ENCODE results near the gene IPCEF1. TPM values are rescaled to one million over a fixed set of nuclear protein-coding genes. Genes with fewer than 3 reads are reported as not detected.
A peak's percentile ranks its signal among the peaks of the same experiment; 100 is the strongest.
"Not testable (repeated sequence)": the region's sequence is repeated elsewhere in the genome, so short reads cannot be mapped to it uniquely, and the experiment has no call there.

The IPCEF1 gene
- total RNA-seq, 1 experiment from 2014 or later, result 0.11 TPM

DNA sequence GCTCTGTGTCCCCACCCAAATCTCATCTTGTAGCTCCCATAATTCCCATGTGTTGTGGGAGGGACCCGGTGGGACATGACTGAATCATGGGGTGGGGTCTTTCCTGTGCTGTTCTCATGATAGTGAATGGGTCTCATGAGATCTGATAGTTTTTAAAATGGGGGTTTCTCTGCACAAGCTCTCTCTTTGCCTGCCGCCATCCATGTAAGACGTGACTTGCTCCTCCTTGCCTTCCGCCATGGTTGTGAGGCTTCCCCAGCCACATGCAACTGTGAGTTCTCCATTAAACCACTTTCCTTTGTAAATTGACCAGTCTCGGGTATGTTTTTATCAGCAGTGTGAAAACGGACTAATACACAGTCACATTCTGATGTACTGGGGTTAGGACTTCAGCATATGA is 49.5 kb downstream of the IPCEF1 start:
- H3K9me3 ChIP-seq (replicated peaks); DNase-seq (ENCODE audit: low read depth in 1 of 2, low spot score in 2 of 2); H3K36me3 ChIP-seq; H3K4me3 ChIP-seq; H3K27ac ChIP-seq; H3K27me3 ChIP-seq (replicated peaks): not testable (repeated sequence)
- H3K4me1 ChIP-seq (replicated peaks), result peaks cover 14% of the 10 kb centered on the region

DNA sequence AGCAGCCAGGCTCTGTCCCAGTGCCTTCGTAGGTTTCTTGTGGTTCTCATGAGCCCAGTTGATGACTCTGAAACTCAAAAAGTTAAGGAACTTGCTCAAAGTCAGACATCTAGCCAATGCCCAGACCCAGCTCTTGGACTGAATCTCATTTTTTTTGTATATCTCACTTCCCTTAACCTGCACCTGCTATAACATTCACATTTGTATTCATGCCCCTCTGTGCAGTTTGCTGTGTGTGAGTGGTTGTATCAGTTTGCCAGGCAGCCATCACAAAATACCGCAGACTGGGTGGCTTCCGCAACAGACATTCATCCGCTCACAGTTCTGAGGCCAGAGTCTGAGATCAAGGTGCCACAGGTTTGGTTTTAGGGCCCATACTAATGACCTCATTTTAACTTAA is 49.9 kb downstream of the IPCEF1 start:
- Histone ChIP-seq H3K27ac (no peak overlapping the region), H3K36me3 (no peaks in the 10 kb centered on the region), H3K27me3 (replicated peaks) (no peaks in the 10 kb centered on the region; the same call in 1 of the 2 replicates), H3K4me3 (no peak overlapping the region), H3K4me1 (replicated peaks) (peaks cover 19% of the 10 kb centered on the region), H3K9me3 (replicated peaks) (no peaks in the 10 kb centered on the region; the same call in 1 of the 2 replicates)
- DNase-seq (ENCODE audit: low read depth in 1 of 2, low spot score in 2 of 2), result no peak

DNA sequence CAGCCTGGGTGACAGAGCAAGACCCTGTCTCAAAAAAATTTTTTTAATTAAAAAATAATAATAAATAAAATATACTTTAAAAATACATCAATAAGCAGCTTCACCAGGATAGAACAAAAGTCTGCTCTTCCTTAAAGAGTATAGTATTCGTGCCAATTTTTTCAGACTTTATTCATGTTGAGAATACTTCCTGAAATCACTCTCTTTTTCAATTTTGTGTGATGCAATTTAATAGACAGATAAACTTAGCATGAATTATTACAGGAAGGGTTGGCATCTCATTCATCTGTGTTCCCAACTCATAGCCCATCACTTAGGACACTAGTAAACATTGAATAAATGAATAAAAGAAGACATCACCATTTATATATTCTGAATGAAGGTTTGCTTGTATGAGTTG is 52.4 kb downstream of the IPCEF1 start:
- no peak overlapping the region for H3K27ac ChIP-seq
- H3K4me3 ChIP-seq, result no peak overlapping the region
- no peak for DNase-seq (ENCODE audit: low read depth in 1 of 2, low spot score in 2 of 2)
- peaks cover 30% of the 10 kb centered on the region for H3K4me1 ChIP-seq (replicated peaks)
- H3K36me3 ChIP-seq, result no peaks in the 10 kb centered on the region
- no peaks in the 10 kb centered on the region for H3K27me3 ChIP-seq (replicated peaks)
- no peaks in the 10 kb centered on the region for H3K9me3 ChIP-seq (replicated peaks)

GRCh38 chr6:154303642-154304041 is 53.0 kb downstream of the IPCEF1 start:
- not testable (repeated sequence) for H3K27ac ChIP-seq; DNase-seq (ENCODE audit: low read depth in 1 of 2, low spot score in 2 of 2); H3K9me3 ChIP-seq (replicated peaks); H3K36me3 ChIP-seq; H3K27me3 ChIP-seq (replicated peaks); H3K4me3 ChIP-seq
- H3K4me1 ChIP-seq (replicated peaks), result peaks cover 36% of the 10 kb centered on the region

DNA sequence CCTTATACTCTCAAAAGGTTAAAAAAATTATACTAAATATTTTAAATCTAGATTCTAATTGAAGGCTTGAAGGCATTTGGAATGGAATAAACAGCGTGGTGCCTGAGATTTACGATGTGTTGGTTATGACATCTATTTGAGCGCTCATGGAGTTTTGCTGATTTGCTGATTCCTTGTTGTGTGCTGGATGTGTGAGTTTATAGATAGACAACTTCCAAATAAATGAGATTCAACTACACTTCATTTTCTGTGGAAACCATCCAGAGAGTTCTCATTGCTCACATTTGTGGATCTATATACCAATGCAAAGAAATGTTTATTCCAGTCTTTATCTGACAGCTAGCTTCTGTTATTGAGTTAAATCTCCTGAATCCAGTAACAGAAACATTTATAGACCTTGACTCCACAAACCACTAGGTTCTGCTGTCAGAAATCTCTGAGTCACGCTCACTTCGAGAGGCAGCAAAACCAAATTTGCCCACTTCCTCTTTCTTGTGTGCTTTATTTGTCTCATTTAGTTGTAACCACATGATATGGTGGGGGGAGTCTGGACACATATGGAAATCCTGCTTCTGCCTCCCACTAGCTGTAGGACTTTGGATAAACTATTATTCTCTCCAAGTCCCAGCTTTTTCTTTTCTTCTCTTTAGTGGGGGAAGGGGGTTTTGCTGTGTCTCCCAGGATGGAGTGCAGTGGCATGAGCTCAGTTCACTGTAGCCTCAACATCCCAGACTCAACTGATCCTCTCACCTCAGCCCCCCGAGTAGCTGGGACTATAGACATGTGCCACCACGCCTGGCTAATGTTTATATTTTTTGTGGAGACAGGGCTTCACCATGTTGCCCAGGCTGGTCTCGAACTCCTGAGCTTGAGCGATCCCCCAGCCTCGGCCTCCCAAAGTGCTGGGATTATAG is 54.5 kb downstream of the IPCEF1 start:
- Histone ChIP-seq H3K4me1 (replicated peaks) (peaks cover 47% of the 10 kb centered on the region), H3K36me3 (no peaks in the 10 kb centered on the region), H3K9me3 (replicated peaks) (no peaks in the 10 kb centered on the region), H3K4me3 (no peak overlapping the region), H3K27ac (peak overlapping the region; percentile 7), H3K27me3 (replicated peaks) (no peaks in the 10 kb centered on the region)
- peak; percentile 70 to 82 for DNase-seq (ENCODE audit: low read depth in 1 of 2, low spot score in 2 of 2)

GRCh38 chr6:154301086-154301625 is 55.4 kb downstream of the IPCEF1 start:
- peaks cover 47% of the 10 kb centered on the region for H3K4me1 ChIP-seq (replicated peaks)
- no peak for DNase-seq (ENCODE audit: low read depth in 1 of 2, low spot score in 2 of 2)
- no peaks in the 10 kb centered on the region for H3K36me3 ChIP-seq
- H3K27me3 ChIP-seq (replicated peaks), result no peaks in the 10 kb centered on the region
- no peak overlapping the region for H3K27ac ChIP-seq
- H3K4me3 ChIP-seq, result no peak overlapping the region
- no peaks in the 10 kb centered on the region for H3K9me3 ChIP-seq (replicated peaks)

DNA sequence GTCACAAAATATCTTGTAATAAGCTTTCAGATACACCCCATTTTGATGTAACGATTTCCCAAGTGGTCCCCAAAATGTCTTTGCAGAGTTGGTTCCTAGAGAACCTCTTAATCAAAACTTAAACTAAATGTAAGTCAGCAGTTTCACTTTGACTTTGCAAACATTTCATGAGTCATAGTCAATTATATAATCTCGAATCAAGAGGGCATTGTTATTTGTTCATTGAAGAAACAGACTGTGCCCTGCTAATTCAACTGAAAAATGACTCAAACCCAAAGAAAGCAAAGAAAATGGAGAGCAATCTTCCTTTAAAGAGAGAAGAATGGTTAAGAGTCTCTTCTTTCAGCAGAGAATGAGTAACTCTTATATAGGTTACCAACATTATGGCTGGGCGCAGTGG is 58.3 kb downstream of the IPCEF1 start:
- peaks cover 45% of the 10 kb centered on the region for H3K4me1 ChIP-seq (replicated peaks)
- peak in 1 of 2 experiments; percentile 72 for DNase-seq (ENCODE audit: low read depth in 1 of 2, low spot score in 2 of 2)
- no peaks in the 10 kb centered on the region for H3K9me3 ChIP-seq (replicated peaks)
- peak overlapping the region; percentile 14; the same call in 1 of the 2 replicates for H3K27ac ChIP-seq
- H3K4me3 ChIP-seq, result no peak overlapping the region
- H3K36me3 ChIP-seq, result no peaks in the 10 kb centered on the region
- H3K27me3 ChIP-seq (replicated peaks), result no peaks in the 10 kb centered on the region

DNA sequence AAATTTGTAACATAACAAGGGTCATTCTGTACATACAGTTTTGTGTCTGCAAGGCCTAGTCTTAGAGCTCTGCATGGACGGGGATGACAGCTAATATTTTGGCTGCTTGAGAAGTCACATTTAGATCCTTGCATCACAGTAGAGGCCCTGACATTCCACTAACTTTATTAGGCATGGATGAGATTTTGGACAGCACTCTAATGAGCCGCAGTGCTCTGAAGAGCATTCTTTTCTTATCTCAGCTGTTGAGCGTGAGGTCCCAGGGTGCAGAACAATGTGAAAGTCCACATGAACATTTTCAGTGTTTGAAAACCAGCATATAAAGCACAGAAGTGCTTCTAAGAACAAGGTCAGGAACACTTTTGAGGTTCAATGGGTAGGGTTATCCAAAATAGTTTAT is 58.9 kb downstream of the IPCEF1 start:
- H3K27ac ChIP-seq, result peak overlapping the region; percentile 12; the same call in 1 of the 2 replicates
- no peaks in the 10 kb centered on the region for H3K36me3 ChIP-seq
- H3K27me3 ChIP-seq (replicated peaks), result no peaks in the 10 kb centered on the region
- H3K4me3 ChIP-seq, result no peak overlapping the region
- H3K4me1 ChIP-seq (replicated peaks), result peaks cover 48% of the 10 kb centered on the region
- no peaks in the 10 kb centered on the region for H3K9me3 ChIP-seq (replicated peaks)
- no peak for DNase-seq (ENCODE audit: low read depth in 1 of 2, low spot score in 2 of 2)

DNA sequence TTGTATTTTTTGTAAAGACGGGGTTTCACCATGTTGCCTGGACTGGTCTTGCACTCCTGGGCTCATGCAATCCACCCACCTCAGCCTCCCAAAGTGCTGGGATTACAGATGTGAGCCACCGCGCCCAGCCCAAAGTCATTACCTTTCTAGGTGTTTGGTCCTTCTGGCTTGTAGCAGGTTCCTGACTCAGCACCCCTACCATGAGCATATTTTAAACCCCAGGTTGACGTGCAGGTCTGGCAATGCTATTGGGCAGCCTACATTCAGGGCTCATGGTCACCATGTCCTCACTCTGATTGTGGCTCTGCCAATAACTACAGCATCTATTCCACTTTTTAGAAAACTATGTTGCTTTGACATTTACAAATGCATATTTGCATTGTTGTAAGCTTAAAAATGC is 59.4 kb downstream of the IPCEF1 start:
- no peaks in the 10 kb centered on the region for H3K36me3 ChIP-seq
- DNase-seq (ENCODE audit: low read depth in 1 of 2, low spot score in 2 of 2), result no peak
- no peaks in the 10 kb centered on the region for H3K27me3 ChIP-seq (replicated peaks)

DNA sequence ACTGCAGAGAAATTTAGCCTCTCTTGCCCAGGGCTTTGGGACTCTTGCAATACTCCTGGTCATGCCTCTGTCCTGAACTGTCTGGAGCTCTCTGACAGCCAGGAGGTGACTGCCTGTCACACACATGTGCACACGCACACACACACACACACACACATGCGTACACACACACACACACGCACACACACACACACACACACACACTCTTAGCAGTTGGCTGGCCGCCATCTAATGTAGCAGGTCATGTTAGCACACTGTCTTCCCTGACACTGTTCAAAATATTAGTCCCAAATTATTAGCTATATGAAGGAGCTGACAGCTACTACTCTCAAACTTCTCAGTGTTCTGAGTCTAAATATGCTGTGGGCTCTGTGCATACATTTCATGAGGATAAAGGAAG is 60.9 kb downstream of the IPCEF1 start:
- no peak for DNase-seq (ENCODE audit: low read depth in 1 of 2, low spot score in 2 of 2)
- Histone ChIP-seq H3K9me3 (replicated peaks) (no peaks in the 10 kb centered on the region), H3K36me3 (no peaks in the 10 kb centered on the region), H3K27me3 (replicated peaks) (no peaks in the 10 kb centered on the region), H3K4me1 (replicated peaks) (peaks cover 40% of the 10 kb centered on the region), H3K4me3 (no peak overlapping the region), H3K27ac (no peak overlapping the region)

More for the DNA sequence above, 59.4 kb downstream of the IPCEF1 start:
- Histone ChIP-seq H3K4me1 (replicated peaks) (peaks cover 48% of the 10 kb centered on the region), H3K27ac (no peak overlapping the region), H3K9me3 (replicated peaks) (no peaks in the 10 kb centered on the region), H3K4me3 (no peak overlapping the region)

DNA sequence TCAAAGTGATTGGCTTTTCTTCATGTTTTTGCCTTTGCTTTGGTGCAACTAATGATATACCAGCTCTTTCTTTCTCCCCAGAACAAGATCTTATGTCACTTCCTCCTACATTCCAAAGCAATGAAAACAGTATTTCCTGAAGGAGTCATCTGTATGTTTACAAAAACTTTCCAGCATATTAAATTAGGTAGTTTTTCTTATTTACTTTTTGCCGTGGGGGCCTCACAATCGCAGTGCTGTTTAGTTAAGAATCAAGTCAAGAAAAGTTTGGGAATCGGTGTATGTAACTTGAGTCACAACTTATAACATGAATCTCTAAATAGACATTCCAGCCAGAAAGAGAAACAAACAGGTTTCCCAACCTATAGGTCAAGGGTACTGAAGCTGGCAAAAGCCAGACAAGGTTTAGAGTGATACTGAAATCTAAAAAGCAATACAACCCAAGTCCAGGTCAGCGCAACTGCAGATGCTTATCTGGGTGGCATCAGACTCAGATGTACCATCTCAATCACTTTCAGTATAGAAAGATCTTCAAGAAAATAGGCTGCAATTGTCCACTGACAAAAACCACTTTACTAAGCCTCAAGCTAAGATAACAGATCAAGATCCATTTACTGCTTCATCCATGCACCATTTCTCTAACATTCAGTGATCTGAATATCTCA is 63.6 kb downstream of the IPCEF1 start:
- no peaks in the 10 kb centered on the region for H3K9me3 ChIP-seq (replicated peaks)
- DNase-seq (ENCODE audit: low read depth in 1 of 2, low spot score in 2 of 2), result peak in 1 of 2 experiments; percentile 90
- peak overlapping the region; percentile 87 for H3K27ac ChIP-seq
- H3K27me3 ChIP-seq (replicated peaks), result no peaks in the 10 kb centered on the region
- H3K4me3 ChIP-seq, result 0 out of 2 replicates have a peak overlapping the region, but pooled peaks have one; percentile 0
- H3K4me1 ChIP-seq (replicated peaks), result peaks cover 35% of the 10 kb centered on the region
- no peaks in the 10 kb centered on the region for H3K36me3 ChIP-seq

- H3K4me1 ChIP-seq (replicated peaks), result peaks cover 36% of the 10 kb centered on the region
- no peak for DNase-seq (ENCODE audit: low read depth in 1 of 2, low spot score in 2 of 2)
- H3K9me3 ChIP-seq (replicated peaks), result no peaks in the 10 kb centered on the region
- no peak overlapping the region for H3K4me3 ChIP-seq
- H3K36me3 ChIP-seq, result no peaks in the 10 kb centered on the region
- peak overlapping the region; percentile 87 for H3K27ac ChIP-seq
- no peaks in the 10 kb centered on the region for H3K27me3 ChIP-seq (replicated peaks)
Measured at GRCh38 chr6:154292066-154292465, 64.5 kb downstream of the IPCEF1 start.

DNA sequence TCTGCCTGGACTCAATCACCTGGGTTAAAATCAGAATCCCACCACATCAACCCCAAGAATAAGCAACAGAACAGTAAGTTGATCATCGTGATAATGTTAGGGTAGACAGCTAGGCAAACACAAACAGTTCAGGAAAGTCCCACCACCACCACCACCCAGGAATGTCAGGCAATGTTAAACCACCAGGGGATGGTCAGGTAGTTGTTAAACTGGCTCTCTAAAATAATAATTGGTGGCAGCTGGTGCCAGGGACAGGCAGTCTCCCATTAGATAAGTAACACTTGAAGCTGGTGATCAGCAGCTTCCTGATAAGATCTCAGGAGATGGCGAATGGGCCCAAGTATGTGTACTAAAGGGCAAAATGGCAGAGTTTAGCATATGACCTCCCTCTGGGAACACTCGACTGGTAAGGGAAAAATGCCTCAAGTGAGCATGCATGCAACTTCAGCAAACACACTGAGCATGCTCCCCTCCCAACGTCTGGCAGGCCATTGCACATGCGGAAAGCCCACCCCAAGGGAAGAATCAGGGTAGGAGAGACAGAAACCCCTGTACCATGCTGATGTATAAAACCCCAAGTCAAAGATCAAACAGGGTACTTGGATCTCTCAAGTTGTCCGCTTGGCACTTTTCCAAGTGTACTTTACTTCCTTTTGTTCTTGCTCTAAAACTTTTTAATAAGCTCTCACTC is 66.6 kb downstream of the IPCEF1 start:
- Histone ChIP-seq H3K4me1 (replicated peaks) (peaks cover 36% of the 10 kb centered on the region), H3K9me3 (replicated peaks) (no peaks in the 10 kb centered on the region), H3K27ac (no peak overlapping the region), H3K36me3 (no peaks in the 10 kb centered on the region), H3K4me3 (no peak overlapping the region), H3K27me3 (replicated peaks) (no peaks in the 10 kb centered on the region)
- no peak for DNase-seq (ENCODE audit: low read depth in 1 of 2, low spot score in 2 of 2)

Data from SJSA1 (cell line).